Measurements from ENCODE around the gene C1QA.

GRCh38 chr1:22602060-22602740 is 34.2 kb upstream of the C1QA start:
- TF ChIP-seq, protein P1, sequence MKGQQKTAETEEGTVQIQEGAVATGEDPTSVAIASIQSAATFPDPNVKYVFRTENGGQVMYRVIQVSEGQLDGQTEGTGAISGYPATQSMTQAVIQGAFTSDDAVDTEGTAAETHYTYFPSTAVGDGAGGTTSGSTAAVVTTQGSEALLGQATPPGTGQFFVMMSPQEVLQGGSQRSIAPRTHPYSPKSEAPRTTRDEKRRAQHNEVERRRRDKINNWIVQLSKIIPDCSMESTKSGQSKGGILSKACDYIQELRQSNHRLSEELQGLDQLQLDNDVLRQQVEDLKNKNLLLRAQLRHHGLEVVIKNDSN (CRISPR knock-in tag; IDR thresholded peaks at IDR 0.05), result no peak
- no peak for TF ChIP-seq CTCF (IDR thresholded peaks at IDR 0.05)
- TF ChIP-seq CREB1 (CRISPR knock-in tag; IDR thresholded peaks at IDR 0.05), result no peak
- TF ChIP-seq, protein P2, sequence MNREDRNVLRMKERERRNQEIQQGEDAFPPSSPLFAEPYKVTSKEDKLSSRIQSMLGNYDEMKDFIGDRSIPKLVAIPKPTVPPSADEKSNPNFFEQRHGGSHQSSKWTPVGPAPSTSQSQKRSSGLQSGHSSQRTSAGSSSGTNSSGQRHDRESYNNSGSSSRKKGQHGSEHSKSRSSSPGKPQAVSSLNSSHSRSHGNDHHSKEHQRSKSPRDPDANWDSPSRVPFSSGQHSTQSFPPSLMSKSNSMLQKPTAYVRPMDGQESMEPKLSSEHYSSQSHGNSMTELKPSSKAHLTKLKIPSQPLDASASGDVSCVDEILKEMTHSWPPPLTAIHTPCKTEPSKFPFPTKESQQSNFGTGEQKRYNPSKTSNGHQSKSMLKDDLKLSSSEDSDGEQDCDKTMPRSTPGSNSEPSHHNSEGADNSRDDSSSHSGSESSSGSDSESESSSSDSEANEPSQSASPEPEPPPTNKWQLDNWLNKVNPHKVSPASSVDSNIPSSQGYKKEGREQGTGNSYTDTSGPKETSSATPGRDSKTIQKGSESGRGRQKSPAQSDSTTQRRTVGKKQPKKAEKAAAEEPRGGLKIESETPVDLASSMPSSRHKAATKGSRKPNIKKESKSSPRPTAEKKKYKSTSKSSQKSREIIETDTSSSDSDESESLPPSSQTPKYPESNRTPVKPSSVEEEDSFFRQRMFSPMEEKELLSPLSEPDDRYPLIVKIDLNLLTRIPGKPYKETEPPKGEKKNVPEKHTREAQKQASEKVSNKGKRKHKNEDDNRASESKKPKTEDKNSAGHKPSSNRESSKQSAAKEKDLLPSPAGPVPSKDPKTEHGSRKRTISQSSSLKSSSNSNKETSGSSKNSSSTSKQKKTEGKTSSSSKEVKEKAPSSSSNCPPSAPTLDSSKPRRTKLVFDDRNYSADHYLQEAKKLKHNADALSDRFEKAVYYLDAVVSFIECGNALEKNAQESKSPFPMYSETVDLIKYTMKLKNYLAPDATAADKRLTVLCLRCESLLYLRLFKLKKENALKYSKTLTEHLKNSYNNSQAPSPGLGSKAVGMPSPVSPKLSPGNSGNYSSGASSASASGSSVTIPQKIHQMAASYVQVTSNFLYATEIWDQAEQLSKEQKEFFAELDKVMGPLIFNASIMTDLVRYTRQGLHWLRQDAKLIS (CRISPR knock-in tag; IDR thresholded peaks at IDR 0.05; ENCODE audit: borderline replicate concordance), result no peak
- TF ChIP-seq GABPB1 (CRISPR knock-in tag; IDR thresholded peaks at IDR 0.05), result no peak
- TF ChIP-seq, protein P3, sequence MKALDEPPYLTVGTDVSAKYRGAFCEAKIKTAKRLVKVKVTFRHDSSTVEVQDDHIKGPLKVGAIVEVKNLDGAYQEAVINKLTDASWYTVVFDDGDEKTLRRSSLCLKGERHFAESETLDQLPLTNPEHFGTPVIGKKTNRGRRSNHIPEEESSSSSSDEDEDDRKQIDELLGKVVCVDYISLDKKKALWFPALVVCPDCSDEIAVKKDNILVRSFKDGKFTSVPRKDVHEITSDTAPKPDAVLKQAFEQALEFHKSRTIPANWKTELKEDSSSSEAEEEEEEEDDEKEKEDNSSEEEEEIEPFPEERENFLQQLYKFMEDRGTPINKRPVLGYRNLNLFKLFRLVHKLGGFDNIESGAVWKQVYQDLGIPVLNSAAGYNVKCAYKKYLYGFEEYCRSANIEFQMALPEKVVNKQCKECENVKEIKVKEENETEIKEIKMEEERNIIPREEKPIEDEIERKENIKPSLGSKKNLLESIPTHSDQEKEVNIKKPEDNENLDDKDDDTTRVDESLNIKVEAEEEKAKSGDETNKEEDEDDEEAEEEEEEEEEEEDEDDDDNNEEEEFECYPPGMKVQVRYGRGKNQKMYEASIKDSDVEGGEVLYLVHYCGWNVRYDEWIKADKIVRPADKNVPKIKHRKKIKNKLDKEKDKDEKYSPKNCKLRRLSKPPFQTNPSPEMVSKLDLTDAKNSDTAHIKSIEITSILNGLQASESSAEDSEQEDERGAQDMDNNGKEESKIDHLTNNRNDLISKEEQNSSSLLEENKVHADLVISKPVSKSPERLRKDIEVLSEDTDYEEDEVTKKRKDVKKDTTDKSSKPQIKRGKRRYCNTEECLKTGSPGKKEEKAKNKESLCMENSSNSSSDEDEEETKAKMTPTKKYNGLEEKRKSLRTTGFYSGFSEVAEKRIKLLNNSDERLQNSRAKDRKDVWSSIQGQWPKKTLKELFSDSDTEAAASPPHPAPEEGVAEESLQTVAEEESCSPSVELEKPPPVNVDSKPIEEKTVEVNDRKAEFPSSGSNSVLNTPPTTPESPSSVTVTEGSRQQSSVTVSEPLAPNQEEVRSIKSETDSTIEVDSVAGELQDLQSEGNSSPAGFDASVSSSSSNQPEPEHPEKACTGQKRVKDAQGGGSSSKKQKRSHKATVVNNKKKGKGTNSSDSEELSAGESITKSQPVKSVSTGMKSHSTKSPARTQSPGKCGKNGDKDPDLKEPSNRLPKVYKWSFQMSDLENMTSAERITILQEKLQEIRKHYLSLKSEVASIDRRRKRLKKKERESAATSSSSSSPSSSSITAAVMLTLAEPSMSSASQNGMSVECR (CRISPR knock-in tag; IDR thresholded peaks at IDR 0.05; ENCODE audit: borderline replicate concordance), result no peak
- TF ChIP-seq ZNF416 (CRISPR knock-in tag; IDR thresholded peaks at IDR 0.05), result no peak
- no peak for TF ChIP-seq MYBL2 (CRISPR knock-in tag; IDR thresholded peaks at IDR 0.05)

Measured in WTC11 (cell line).